ENCODE measurements around the gene EPC1. TPM values are rescaled to one million over a fixed set of nuclear protein-coding genes. Genes with fewer than 3 reads are reported as not detected.
"Not testable (repeated sequence)": the region's sequence is repeated elsewhere in the genome, so short reads cannot be mapped to it uniquely, and the experiment has no call there.

EPC1 gene, protein sequence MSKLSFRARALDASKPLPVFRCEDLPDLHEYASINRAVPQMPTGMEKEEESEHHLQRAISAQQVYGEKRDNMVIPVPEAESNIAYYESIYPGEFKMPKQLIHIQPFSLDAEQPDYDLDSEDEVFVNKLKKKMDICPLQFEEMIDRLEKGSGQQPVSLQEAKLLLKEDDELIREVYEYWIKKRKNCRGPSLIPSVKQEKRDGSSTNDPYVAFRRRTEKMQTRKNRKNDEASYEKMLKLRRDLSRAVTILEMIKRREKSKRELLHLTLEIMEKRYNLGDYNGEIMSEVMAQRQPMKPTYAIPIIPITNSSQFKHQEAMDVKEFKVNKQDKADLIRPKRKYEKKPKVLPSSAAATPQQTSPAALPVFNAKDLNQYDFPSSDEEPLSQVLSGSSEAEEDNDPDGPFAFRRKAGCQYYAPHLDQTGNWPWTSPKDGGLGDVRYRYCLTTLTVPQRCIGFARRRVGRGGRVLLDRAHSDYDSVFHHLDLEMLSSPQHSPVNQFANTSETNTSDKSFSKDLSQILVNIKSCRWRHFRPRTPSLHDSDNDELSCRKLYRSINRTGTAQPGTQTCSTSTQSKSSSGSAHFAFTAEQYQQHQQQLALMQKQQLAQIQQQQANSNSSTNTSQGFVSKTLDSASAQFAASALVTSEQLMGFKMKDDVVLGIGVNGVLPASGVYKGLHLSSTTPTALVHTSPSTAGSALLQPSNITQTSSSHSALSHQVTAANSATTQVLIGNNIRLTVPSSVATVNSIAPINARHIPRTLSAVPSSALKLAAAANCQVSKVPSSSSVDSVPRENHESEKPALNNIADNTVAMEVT
- total RNA-seq = 10 to 100 TPM; 16.3 to 25.4 (median 19.5) TPM
- 10 to 100 TPM in 1 of 2 donors, 1 to 10 TPM in 1; 8.4 to 18.8 TPM for polyA plus RNA-seq
- long read RNA-seq, donor 1, full-length matches to known transcripts = 1 of 9 reads
- long read RNA-seq, donor 1, partial matches to known transcripts = 5 of 9 reads
- long read RNA-seq, donor 1, other reads (novel, unspliced or antisense) = 3 of 9 reads
- long read RNA-seq, donor 2, partial matches to known transcripts = 3 of 8 reads
- long read RNA-seq, donor 2, other reads (novel, unspliced or antisense) = 2 of 8 reads
- long read RNA-seq, donor 3, full-length matches to known transcripts = 4 of 10 reads
- long read RNA-seq, donor 3, partial matches to known transcripts = 3 of 10 reads
- long read RNA-seq, donor 3, other reads (novel, unspliced or antisense) = 3 of 10 reads

DNA sequence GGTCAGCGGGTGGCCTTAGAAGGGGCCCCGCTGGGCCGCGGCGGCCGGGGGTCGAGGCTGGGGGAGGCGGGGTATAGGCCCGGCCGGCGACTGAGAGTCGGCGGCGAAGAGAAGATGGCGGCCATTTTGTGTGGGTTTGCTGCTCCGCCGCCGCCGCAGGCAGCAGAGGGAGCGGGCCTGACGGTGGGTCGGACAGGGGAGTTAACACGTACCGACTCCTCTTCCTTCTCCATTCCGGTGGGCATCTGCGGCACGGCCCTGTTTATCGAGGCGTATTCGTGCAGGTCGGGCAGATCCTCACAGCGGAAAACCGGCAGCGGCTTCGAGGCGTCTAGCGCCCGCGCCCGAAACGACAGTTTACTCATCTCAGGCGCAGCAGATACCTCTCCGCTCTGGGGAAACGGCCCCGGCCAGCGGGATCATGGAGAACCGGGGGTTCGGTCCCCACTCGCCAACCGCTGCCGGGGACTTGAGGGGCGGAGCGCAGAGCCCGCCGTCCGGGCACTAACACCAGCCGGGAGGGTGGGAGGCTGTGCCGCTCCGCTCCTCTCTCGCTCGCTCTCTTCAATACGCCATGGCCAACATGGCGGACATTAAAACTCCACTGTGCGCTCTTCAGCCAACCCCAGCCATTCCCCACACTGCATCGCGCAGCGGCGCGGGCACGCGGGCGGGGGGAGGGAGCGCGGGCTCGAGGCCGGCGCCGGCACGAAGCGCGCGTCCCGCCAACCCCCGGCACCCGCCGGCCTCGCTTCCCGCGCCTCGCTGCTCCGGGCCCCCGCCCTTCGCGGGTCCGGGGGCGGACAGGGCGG lies at the start of gene EPC1:
Gene EPC1 (minus strand): TSS at position 608 of the 812 bp plus-strand sequence. CDS start 243 bp downstream, at position 365.
- ATAC-seq (peak; percentile 90 to 96 (median 95)), DNase-seq (peak; percentile 88 to 91)
- Histone ChIP-seq H3K27me3 (no peaks in the 10 kb centered on the region), H3K4me3 (peak within 1 kb of the TSS; percentile 87 to 99 (median 93)), H3K9me3 (no peaks in the 10 kb centered on the region), H3K27ac (peak within 1 kb of the TSS; percentile 100), H3K36me3 (peaks cover 0 to 28% (median 3%) of the 10 kb centered on the region in 9 donors), H3K4me1 (peaks cover 6 to 75% (median 58%) of the 10 kb centered on the region in 9 donors)
- intact Hi-C loops (cut with DNase I) = loop anchor here (1.0 to 10.0 kb wide), 7 partner anchors 82 to 418 kb away; partner anchors contain the start of genes ARHGAP12 (in 1 of the 10) and KIF5B (in 1 of the 10)
- TF ChIP-seq, protein P1, sequence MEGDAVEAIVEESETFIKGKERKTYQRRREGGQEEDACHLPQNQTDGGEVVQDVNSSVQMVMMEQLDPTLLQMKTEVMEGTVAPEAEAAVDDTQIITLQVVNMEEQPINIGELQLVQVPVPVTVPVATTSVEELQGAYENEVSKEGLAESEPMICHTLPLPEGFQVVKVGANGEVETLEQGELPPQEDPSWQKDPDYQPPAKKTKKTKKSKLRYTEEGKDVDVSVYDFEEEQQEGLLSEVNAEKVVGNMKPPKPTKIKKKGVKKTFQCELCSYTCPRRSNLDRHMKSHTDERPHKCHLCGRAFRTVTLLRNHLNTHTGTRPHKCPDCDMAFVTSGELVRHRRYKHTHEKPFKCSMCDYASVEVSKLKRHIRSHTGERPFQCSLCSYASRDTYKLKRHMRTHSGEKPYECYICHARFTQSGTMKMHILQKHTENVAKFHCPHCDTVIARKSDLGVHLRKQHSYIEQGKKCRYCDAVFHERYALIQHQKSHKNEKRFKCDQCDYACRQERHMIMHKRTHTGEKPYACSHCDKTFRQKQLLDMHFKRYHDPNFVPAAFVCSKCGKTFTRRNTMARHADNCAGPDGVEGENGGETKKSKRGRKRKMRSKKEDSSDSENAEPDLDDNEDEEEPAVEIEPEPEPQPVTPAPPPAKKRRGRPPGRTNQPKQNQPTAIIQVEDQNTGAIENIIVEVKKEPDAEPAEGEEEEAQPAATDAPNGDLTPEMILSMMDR (IDR thresholded peaks at IDR 0.05) = no peak
- 0 to 1% methylated on average over 94 to 97 of the region's 97 CpGs for WGBS, 2 donors

DNA sequence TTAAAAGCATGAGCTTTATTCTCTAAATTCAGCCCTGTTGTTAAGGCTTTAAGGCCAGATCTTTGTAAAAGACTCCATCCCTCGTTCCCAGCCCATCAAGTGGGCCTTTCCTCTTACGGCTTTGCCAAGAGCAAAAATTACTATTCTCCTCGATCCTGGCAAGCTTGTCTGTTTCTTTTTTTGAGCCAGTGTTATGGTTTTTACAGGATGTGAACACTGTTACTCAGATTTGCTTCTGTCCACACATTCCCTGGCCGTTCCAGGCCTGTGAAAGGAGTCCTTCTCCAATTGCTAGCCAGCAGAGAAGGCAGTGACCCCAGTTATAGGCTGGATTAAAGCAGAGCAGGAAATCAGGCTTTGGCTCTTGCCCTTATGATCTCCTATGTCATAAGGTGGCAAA lies 47.0 kb upstream of the EPC1 start:
- Histone ChIP-seq H3K36me3 (no peaks in the 10 kb centered on the region), H3K9me3 (peaks cover 0 to 4% (median 0%) of the 10 kb centered on the region in 11 donors), H3K4me3 (no peak overlapping the region), H3K27me3 (no peaks in the 10 kb centered on the region), H3K4me1 (no peaks in the 10 kb centered on the region), H3K27ac (no peak overlapping the region)
- ATAC-seq (no peak), DNase-seq (no peak)
- WGBS, 2 donors = 60 to 64% methylated on average over 4 of the region's 4 CpGs
- TF ChIP-seq, protein P1 (IDR thresholded peaks at IDR 0.05) = no peak
- intact Hi-C loops (cut with DNase I) = loop anchor here in 1 of 10 donors (10.0 kb wide), 1 partner anchor 51 kb away; the partner anchor contains the start of gene CCDC7

DNA sequence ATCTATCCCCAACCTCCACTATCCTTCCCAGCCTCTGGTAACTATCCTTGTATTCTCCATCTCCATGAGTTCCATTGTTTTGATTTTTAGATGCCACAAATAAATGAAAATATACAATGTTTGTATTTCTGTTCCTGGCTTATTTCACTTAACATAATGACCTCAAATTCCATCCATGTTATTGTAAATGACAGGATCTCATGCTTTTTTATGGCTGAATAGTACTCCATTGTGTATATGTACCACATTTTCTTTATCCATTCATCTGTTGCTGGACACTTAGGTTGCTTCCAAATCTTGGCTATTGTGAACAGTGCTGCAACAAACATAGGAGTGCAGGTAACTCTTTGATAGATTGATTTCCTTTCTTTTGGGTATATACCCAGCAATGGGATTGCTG lies 45.3 kb upstream of the EPC1 start:
- ATAC-seq, DNase-seq, H3K27ac ChIP-seq, H3K9me3 ChIP-seq, H3K27me3 ChIP-seq, H3K4me3 ChIP-seq, H3K36me3 ChIP-seq: not testable (repeated sequence)
- peaks cover 0 to 13% (median 0%) of the 10 kb centered on the region in 9 donors for H3K4me1 ChIP-seq
- intact Hi-C loops (cut with DNase I) = loop anchor here in 1 of 10 donors (10.0 kb wide), 1 partner anchor 53 kb away; the partner anchor contains the start of gene CCDC7

DNA sequence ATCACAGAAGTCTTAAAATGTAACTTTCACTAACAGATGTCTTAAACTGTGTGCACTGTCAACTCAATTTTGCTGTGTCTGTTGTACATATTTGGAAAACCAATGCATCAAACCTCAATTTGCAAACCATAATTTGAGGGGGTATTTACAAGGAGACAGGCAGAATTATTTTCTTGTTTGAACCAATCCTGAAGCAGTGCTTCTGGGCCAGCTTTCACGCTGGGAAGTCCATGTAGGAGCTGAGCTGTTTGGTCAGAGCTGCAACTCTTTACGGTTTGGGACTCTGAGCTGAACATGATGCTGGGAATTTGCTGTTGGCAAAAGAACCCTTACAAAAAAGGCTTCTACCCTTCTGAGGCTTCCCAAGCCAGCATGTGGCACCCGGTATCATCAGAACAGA lies 43.2 kb upstream of the EPC1 start:
- Histone ChIP-seq H3K27me3 (no peaks in the 10 kb centered on the region), H3K4me1 (peaks cover 0 to 13% (median 0%) of the 10 kb centered on the region in 9 donors), H3K27ac (no peak overlapping the region), H3K4me3 (no peak overlapping the region), H3K36me3 (no peaks in the 10 kb centered on the region), H3K9me3 (peaks cover 0 to 4% (median 0%) of the 10 kb centered on the region in 11 donors)
- DNase-seq (no peak), ATAC-seq (no peak)
- TF ChIP-seq, protein P1 (IDR thresholded peaks at IDR 0.05) = no peak
- intact Hi-C loops (cut with DNase I) = loop anchor here in 1 of 10 donors (10.0 kb wide), 1 partner anchor 55 kb away; the partner anchor contains the start of gene CCDC7
- WGBS, 2 donors = 84 to 94% methylated on average over 3 of the region's 3 CpGs

Data from heart right ventricle (tissue), 16 donors.